ENCODE data around the gene GALNT18. TPM values are rescaled to one million over a fixed set of nuclear protein-coding genes. Genes with fewer than 3 reads are reported as not detected.

The GALNT18 gene
- total RNA-seq, 1 donor, result 11.7 TPM

DNA sequence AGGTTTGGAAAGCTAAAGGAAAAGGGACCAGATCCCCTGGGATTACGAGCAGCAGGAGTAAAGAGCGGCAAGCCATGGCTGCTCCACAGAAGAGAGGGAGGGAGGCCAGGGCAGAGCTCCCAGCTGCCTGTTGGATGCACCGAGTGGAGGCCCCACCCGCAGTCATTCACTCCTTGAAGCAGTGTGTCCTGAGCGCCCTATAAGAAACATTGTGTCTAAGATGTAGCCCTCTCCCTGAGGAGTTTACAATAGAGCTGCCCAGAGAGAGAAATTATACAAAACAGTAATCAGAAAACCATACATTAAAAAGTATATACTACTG is 214.1 kb downstream of the GALNT18 start:
- DNase-seq (ENCODE audit: low read depth), result no peak
- H3K4me3 ChIP-seq (ENCODE audit: low read depth, low read length), result no peak overlapping the region
- TF ChIP-seq, protein P1, sequence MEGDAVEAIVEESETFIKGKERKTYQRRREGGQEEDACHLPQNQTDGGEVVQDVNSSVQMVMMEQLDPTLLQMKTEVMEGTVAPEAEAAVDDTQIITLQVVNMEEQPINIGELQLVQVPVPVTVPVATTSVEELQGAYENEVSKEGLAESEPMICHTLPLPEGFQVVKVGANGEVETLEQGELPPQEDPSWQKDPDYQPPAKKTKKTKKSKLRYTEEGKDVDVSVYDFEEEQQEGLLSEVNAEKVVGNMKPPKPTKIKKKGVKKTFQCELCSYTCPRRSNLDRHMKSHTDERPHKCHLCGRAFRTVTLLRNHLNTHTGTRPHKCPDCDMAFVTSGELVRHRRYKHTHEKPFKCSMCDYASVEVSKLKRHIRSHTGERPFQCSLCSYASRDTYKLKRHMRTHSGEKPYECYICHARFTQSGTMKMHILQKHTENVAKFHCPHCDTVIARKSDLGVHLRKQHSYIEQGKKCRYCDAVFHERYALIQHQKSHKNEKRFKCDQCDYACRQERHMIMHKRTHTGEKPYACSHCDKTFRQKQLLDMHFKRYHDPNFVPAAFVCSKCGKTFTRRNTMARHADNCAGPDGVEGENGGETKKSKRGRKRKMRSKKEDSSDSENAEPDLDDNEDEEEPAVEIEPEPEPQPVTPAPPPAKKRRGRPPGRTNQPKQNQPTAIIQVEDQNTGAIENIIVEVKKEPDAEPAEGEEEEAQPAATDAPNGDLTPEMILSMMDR (IDR thresholded peaks at IDR 0.05; ENCODE audit: insufficient read depth, low read depth, low read length), result no peak

DNA sequence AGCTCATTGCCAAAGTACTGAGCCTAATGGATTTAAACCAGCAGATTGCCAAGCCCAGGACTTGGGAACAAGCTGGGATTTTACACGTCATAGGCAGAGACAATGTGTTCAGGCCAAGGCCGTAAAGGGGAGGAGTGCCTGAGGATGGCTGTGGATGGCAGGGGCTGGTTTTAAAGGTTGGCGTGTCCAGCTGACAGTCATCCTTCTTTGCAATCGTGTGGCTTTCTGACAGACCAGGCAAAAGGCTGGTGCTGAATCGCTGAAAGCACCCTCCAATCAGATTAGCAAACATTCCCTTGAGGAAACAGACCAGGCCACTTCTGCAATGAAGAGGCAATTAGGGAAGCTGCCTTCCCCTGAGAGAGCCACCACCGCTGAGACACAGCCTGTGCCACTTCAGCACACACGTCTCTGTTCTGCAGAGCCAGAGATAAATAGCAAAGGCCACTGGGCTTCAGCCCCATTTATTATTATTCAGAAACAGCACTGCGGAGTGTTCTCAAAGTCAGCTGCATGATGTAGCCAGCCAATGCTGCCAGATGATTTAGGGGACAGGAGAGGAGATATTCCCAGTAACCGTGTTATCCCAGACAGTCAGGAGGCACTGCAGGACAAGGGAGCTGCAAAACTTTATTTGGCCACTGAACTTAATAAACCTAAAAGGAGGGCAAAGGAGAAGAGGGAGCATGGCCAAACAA is 214.6 kb downstream of the GALNT18 start:
- no peak for DNase-seq (ENCODE audit: low read depth)
- no peak overlapping the region for H3K4me3 ChIP-seq (ENCODE audit: low read depth, low read length)

DNA sequence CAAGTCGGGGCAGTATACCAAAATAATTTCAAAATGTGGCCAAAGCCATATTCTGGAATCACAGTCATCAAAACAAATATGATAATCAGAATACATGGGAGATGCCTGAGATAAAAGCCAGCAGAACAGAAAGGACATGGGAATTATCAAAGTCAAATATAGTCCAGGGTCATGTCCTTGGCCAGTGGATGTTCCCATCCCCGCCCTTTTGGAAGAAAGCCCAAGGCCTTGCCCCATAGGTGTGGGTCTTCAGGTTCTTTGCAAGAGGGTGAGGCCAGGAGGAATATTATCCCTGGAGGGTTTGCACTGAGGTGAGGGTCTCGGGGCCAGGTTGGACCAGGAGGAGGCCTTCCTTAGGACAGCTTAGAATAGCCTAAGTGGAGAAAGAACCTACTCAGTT is 215.2 kb downstream of the GALNT18 start:
- no peak overlapping the region for H3K4me3 ChIP-seq (ENCODE audit: low read depth, low read length)
- TF ChIP-seq, protein P1 (IDR thresholded peaks at IDR 0.05; ENCODE audit: insufficient read depth, low read depth, low read length), result no peak
- DNase-seq (ENCODE audit: low read depth), result no peak

More for the DNA sequence above, 214.6 kb downstream of the GALNT18 start:
- TF ChIP-seq, protein P1 (IDR thresholded peaks at IDR 0.05; ENCODE audit: insufficient read depth, low read depth, low read length), result no peak

DNA sequence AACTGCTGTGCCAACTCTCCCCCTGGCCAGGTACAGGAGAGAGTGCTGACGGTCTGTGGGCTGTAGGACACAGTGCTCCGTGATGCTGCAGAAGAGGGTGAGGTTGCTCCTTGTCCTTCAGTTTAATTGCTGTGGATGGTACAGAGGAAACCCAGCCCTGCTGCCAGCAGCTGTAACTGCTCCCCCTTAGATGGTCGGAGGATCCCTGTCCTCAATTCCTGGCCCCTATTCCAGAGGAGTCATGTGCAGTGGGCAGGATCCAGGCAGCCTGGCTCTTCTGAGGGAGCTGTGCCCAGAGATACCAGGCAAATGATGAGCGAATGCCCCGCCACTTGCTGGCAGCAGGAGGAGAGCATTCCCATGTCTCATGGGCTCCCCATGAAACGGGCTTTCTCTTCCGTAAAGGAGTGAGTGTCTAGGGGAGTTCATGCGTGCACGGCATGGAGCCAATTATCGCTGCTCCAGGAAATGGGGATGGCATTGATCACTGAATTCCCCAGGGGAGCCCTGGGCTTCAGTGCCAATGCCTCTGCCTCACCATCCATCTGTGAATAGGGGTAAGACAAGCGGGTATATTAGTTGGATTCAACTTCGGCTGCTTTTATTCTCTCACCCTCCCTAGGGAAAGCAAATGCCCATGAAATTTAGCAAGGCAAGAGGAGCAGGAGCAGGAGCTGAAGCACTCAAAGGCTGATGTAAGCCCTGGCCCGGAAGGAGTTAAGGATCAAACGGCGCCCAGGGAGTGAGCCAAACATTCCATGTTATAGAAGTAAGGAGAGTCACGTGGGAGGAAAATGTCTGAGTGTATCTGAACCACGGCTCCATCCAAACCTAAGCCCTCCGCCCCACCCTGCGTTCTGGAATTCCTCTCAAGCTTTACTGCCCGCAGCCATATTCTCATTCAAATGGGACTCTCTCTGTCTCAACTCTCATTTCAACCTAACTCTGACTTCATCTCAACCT is 217.8 kb downstream of the GALNT18 start:
- DNase-seq (ENCODE audit: low read depth), result peak; percentile 40
- no peak overlapping the region for H3K4me3 ChIP-seq (ENCODE audit: low read depth, low read length)
- TF ChIP-seq, protein P1 (IDR thresholded peaks at IDR 0.05; ENCODE audit: insufficient read depth, low read depth, low read length), result no peak

DNA sequence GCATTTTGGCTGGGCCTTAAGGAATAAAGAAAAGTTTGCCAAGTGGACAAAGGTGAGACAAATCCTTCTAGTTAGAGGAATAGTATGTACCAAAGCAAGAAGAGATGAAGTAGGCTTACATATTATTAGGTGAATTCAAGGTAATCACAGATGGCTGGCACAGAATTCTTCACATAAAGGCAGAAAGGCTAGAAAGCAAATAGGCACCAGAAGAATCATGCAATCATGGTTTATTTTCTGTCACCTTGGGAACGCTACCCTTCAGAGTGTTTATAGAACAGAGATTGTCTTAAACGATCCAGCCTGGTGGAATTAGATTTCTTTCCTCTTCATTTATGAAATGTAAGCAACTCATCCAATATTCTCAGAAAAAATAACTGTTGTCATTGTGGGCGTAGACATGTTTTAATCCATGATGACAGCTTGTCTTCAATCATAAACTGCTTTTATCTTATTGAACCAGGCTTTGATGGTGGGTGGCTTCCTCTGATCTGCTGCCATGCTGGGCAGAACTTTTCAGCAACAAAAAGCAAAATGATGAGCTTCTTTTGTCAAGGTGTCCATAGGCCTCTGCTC is 219.8 kb downstream of the GALNT18 start:
- no peak overlapping the region for H3K4me3 ChIP-seq (ENCODE audit: low read depth, low read length)
- TF ChIP-seq, protein P1 (IDR thresholded peaks at IDR 0.05; ENCODE audit: insufficient read depth, low read depth, low read length), result no peak
- DNase-seq (ENCODE audit: low read depth), result no peak

DNA sequence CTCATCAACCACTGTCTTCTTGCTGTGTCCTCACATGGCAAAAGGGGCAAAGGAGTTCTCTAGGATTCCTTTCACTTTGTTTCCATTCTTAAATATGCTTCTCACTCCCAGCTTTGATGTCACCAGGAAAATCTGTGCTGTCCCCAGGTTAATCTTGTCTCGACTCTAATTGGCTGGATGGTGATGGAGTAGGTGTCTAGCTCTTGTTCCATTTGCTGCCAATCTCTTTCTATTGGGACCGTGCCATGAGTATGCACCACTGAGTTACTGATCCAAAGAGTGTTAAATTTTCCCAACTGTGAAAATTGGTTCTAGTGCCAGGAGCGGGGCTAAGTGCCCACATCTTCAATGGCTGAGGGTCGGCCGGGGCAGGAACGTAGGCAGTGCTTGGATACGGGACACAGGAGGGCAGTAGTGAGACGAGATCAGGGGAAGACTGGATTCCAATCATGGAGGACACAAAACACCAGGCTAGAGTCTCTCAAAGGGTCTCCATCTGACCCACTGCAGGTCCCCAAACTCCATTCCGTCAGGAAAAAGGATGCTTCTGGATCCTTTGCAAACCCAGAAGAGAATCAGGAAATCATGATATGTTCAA is 221.1 kb downstream of the GALNT18 start:
- H3K4me3 ChIP-seq (ENCODE audit: low read depth, low read length), result no peak overlapping the region
- no peak for DNase-seq (ENCODE audit: low read depth)
- TF ChIP-seq, protein P1 (IDR thresholded peaks at IDR 0.05; ENCODE audit: insufficient read depth, low read depth, low read length), result peak; percentile 43
